Activated CD4-positive, alpha-beta T cell treated with anti-CD3 and anti-CD28 coated beads for 4 hours (primary cell): ENCODE data around the gene LGALS13.

Experiments
- DNase-seq, 2 donors: peaks; one replicate each; pipeline ENCODE4 v3.0.0-alpha.2; 2020

LGALS13 gene

GRCh38 chr19:39602224-39602623 is at the start of gene LGALS13:
Gene LGALS13 (plus strand): TSS chr19:39602524. CDS start chr19:39602569, 45 bp downstream.
- no peak for DNase-seq

- DNase-seq = no peak
These were observed 49.2 kb upstream of the LGALS13 start for GRCh38 chr19:39553082-39553652.

- no peak for DNase-seq
These were observed 47.5 kb upstream of the LGALS13 start for GRCh38 chr19:39554701-39555311.

- no peak for DNase-seq
These were observed 46.4 kb upstream of the LGALS13 start for GRCh38 chr19:39555883-39556282.

GRCh38 chr19:39557811-39558623 is 44.3 kb upstream of the LGALS13 start:
- peak; percentile 12 to 23 for DNase-seq

GRCh38 chr19:39558624-39559117 is 43.7 kb upstream of the LGALS13 start:
- DNase-seq = peak; percentile 21 to 29

GRCh38 chr19:39563408-39563807 is 38.9 kb upstream of the LGALS13 start:
- no peak for DNase-seq

GRCh38 chr19:39566064-39566463 is 36.3 kb upstream of the LGALS13 start:
- no peak for DNase-seq

- no peak for DNase-seq
These were observed 33.7 kb upstream of the LGALS13 start for GRCh38 chr19:39568604-39569003.

GRCh38 chr19:39582442-39582841 is 19.9 kb upstream of the LGALS13 start:
- peak in 1 of 2 donors; percentile 9 for DNase-seq

GRCh38 chr19:39582891-39583625 is 19.3 kb upstream of the LGALS13 start:
- no peak for DNase-seq

GRCh38 chr19:39587496-39587895 is 14.8 kb upstream of the LGALS13 start:
- no peak for DNase-seq

GRCh38 chr19:39588066-39588465 is 14.3 kb upstream of the LGALS13 start:
- DNase-seq = no peak

GRCh38 chr19:39590265-39590664 is 12.1 kb upstream of the LGALS13 start:
- no peak for DNase-seq

GRCh38 chr19:39592381-39592780 is 9.9 kb upstream of the LGALS13 start:
- no peak for DNase-seq

GRCh38 chr19:39595950-39596349 is 6.4 kb upstream of the LGALS13 start:
- no peak for DNase-seq

GRCh38 chr19:39596911-39597310 is 5.4 kb upstream of the LGALS13 start:
- DNase-seq = no peak

GRCh38 chr19:39599116-39599515 is 3.2 kb upstream of the LGALS13 start:
- no peak for DNase-seq

- no peak for DNase-seq
These were observed 1.5 kb downstream of the LGALS13 start for GRCh38 chr19:39603825-39604224.

- DNase-seq = no peak
These were observed 4.7 kb downstream of the LGALS13 start for GRCh38 chr19:39607021-39607420.

GRCh38 chr19:39607561-39607960 is 5.2 kb downstream of the LGALS13 start:
- DNase-seq = no peak

GRCh38 chr19:39613597-39613996 is 11.3 kb downstream of the LGALS13 start:
- no peak for DNase-seq

GRCh38 chr19:39617745-39618144 is 15.4 kb downstream of the LGALS13 start:
- no peak for DNase-seq
